GM19023 (cell line): Measurements from ENCODE around the gene NECAP2.

Experiments used
- ATAC-seq: cut with Tn5 transposase; IDR thresholded peaks from one replicate; pipeline ENCODE4 v1.9.1; 2021; ENCODE audit warnings: mild to moderate bottlenecking, moderate library complexity; ENCODE audit not compliant: unreplicated experiment

The NECAP2 gene, protein sequence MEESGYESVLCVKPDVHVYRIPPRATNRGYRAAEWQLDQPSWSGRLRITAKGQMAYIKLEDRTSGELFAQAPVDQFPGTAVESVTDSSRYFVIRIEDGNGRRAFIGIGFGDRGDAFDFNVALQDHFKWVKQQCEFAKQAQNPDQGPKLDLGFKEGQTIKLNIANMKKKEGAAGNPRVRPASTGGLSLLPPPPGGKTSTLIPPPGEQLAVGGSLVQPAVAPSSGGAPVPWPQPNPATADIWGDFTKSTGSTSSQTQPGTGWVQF

DNA sequence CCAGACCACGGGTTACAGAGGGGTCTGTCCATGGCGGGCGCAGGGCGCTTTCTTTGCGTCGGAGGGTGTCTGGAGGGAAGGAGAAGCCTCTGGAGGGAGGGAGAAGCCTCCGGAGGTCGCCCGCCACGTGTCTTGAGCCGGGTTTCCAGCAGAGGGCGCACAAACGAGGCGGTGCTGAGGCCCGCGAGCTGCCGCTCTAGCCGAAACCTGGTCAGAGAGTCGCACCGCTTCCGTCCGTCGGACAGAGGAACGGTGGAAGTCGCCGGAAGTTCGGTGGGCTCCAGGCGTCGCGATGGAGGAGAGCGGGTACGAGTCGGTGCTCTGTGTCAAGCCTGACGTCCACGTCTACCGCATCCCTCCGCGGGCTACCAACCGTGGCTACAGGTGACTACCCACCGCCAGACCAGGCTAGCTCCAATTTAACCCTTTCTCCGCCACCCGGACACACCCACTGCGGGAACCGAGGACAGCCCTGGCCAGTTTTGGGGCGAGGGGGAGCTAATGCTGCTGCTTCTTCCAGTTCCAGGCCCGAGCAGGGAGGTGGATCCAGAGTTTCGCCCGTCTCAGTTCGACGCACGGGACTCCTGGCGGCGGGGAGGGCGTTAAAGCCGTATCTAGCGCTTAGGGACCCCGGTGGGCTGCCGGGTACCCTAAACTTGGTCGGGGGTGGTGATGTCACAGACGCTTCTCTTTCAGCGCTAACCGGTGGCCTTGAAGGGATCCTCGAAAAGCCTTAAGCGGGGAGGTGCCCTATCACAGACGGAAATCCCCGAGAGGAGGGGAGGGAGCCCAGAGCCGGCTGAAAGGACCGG, at the start of gene NECAP2:
NECAP2 (plus strand) TSS at position 255 of the 812 bp plus-strand sequence; CDS start at position 293, 38 bp downstream.
- peak; percentile 81 for ATAC-seq

DNA sequence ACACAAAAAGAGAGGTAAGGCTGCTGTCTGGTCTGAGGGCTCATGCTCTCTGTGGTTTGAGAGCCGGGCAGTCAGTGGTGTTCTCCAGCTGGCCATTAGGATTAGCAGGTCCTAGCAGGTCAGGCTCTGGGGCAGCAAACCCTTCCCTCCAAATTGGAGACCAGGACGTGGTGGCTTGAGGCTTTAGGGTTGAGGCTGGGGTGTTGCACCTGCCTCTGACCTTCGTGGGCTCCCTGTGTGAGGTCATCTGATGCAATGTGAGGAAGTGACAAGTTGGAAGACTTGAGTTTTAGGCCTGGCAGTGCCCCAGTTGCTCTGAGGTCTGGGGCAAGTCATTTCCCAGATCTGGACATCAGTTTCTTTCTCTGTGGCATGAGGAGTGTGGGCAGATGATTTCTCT, 49.1 kb upstream of the NECAP2 start:
- no peak for ATAC-seq

DNA sequence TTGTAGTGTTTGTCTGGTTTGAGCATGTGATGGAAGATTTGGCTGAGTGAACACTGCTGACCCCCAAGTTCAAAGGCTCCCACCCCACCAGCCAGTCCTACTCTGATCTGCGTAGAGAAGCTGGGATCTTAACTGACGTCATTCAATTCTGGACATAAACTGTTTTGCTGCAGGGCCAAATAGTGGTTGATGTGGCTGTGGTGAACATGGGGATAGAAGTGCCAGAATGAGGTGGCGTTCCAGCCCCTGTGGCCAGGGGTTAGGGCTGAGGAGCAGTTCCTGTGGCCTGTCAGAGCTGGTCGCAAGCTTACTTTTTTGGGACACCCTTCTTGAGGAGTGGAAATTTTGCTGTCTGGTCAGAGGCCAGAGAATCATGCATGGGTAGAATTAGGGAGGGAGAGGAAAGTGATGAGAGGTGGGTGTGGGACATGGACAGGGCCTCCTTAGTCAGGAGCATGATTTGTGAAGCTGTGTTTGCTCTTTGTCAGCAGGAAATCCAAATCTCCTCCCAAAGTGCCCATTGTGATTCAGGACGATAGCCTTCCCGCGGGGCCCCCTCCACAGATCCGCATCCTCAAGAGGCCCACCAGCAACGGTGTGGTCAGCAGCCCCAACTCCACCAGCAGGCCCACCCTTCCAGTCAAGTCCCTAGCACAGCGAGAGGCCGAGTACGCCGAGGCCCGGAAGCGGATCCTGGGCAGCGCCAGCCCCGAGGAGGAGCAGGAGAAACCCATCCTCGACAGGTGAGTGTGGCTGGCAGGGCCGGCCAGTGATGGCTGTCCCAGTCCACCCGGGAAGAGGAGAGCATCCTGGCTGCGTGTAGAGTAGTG, 47.6 kb upstream of the NECAP2 start:
- no peak for ATAC-seq

DNA sequence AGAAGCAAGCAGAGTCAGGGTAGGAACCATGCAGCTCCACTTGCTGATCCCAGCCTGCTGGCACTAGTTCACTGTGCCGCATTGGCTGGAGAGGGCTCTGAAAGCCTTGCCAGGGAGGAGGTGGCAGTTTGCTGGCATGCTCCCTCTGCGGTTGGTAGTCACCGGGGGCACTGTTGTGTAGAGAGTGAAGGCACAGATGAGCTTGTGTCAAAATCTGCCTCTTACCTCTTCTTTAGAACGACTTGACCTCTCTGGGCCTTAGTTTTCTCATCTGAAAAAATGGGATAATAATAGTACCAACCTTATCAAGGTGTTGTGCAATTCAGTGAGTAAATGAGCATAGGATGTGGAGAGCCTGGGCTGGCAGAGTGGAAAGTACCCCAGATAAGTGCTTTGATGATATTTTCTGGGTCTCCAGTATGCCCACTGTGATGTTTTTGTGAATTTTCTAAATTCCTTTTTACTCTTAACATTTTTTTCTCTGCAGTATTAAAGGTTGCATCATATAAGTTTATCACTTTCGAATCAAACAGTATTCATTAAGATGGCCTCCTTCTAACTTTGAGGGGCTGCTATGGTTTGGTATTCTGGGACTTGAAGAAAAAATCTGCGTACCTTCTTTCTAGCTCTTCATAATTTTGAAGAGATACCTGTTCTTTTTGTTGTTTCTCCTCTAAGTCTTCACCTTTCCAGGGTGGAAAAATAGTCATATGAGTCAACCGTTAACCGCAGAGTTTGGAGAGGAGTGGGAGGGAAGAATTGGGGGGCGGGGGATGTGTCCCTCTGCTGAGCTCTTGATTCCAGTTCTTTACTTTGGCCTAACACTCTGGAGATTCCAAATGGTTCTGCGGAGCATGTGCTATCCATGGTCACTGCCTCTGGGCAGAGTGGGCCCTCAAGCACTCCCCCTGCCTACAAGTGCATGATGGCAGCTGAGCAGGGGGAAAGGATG, 46.7 kb upstream of the NECAP2 start:
- ATAC-seq = no peak

DNA sequence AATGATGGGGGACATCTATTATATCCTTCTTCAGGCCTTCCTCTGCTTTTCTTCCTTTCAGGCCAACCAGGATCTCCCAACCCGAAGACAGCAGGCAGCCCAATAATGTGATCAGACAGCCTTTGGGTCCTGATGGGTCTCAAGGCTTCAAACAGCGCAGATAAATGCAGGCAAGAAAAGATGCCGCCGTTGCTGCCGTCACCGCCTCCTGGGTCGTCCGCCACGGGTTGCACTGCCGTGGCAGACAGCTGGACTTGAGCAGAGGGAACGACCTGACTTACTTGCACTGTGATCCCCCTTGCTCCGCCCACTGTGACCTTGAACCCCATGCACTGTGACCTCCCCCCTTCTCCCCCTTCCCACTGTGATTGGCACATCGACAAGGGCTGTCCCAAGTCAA, 45.5 kb upstream of the NECAP2 start:
- ATAC-seq = no peak

DNA sequence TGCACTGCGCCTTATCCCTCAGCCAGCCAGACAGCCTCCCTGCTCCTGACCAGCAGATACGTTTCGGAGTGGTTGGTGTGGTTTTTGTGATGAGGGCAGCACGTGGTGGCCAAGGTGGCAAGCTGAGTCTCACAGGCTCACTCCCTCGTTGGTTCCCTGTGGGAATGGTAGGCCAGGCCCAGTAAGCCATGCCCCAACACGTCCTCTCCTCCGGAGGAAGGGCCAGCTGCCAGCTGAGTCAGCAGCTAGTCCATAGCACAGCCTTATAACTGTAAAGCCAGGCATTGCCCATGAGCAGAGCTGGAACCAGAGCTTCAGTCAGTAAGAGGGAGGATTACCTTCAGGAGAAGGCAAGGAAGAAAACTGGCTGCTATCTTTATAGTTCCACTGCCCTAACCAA, 43.9 kb upstream of the NECAP2 start:
- ATAC-seq = no peak

DNA sequence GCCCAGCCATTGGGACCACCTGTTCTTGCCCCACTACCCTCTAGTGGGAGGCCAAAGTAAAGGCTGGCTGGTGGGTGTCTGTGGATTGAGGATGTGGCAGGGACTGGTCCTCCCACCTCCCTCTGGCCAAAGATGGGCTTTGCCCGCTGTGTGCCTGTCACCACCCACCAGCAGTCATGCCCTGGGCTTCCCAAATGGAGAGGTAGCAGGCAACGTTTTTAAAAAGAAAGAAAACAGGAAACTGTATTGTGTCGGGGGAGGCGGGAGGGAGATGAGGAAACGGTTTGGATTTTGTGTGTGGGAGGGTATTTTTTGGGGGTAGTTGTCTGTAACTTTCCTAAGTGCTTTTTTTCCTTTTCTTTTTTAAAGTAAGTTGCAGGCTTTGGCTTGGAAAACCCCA, 43.4 kb upstream of the NECAP2 start:
- no peak for ATAC-seq

DNA sequence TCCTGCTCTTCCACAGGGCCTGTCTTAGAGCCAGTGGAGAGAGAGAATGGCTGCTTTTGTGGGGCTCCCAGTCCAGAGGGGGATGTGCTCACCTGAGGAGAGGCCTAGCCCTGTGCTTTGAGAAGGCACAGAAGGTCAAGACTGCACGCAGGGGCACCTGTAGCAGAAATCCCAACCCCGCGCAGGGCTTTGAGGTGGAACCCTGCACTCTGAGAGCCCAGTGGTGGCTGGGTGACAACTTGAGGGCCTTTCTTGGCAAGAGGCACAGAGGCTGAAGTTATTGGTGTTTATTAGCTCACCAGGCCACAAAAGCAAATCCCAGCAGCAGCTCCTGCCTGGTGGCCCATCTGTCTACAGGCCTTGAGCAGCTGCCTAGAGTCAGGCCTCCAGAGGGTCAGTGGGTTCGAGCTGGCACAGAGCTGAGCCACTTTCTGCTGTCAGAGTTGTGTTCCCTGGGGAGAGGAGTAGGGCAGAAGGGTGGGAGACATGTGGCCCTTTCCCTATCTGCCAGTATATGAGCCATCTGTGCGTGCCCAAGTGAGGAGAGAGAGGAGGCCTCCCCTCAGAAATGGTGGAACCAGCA, 42.1 kb upstream of the NECAP2 start:
- ATAC-seq = no peak

DNA sequence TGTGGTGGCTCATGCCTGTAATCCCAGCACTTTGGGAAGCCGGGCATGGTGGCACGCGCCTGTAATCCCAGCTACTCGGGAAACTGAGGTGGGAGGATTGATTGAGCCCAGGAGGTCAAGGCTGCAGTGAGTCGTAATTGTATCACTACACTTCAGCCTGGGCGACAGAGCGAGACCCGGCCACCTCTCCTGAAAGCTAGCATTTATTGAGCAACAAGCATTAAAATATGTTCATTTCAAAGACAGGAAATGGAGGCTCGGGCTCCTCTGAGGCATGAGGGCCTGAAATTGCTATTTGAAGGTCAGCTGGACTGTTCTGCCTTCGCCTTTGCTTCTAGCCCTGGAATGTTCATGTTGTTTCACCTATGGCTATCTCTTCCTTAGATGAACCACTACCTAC, 37.8 kb upstream of the NECAP2 start:
- no peak for ATAC-seq

DNA sequence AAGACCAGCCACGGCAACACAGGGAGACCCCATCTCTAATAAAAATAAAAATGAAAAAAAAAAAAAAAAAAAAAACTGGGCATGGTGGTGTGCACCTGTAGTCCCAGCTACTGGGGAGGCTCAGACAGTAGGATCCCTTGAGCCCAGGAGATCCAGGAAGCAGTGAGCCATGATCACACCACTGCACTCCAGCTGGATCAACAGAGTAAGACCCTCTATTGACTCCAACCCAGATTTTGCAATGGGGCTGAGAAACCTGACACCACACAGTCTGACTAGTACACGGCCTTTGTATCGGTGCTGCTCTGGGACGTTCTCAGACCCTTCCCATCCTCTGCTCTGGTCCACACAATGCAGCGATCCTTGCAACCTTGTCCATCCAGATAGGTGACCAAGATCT, 35.1 kb upstream of the NECAP2 start:
- ATAC-seq = no peak

DNA sequence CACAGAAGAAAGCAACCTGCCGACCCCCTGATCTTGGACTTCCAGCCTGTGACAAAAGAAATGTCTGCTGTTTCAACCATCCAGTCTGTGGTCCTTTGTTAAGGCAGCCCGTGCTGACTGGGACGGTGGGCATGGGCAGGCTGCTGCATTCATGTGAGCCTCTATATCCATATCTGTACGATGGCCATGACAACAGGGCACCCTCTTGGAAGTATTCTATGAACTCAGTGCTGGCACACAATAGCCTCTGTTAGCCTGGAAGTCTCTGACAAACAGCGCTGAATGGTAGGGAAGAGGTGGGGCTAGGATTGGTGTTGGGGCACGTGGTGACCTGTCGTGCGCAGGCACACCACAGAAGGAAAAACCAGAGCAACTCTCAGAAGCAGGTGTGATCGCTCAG, 33.7 kb upstream of the NECAP2 start:
- ATAC-seq = no peak

DNA sequence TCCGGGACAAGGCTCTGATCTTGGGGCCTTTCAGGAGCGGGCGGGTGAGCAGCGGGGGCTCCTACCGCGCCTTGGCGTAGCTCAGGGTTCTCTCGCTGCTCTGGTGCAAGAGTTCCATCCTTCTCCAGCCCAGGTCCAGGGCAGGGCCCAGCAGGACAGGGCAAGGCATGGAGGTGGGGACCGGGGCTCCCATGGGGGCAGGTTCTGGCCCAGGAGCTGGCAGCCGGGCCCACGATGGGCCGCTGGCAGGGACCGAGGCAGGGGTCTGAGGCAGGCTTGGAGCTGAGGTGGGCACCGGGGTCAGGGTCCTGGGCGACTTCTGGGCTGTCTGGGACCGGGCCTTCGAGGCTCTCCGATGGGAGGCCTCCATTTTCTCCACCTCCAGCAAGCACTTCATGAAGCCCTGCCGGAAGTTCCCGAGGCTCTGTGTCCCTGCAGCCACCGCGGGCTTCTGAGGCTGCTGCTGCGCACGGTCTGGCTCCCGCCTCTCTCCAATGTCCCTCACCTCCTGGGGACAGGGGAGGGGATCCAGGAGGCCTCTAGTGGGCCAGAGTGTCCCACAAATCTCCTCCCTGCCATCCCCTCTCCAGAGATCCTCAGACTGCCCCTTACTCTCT, 30.9 kb upstream of the NECAP2 start:
- no peak for ATAC-seq

DNA sequence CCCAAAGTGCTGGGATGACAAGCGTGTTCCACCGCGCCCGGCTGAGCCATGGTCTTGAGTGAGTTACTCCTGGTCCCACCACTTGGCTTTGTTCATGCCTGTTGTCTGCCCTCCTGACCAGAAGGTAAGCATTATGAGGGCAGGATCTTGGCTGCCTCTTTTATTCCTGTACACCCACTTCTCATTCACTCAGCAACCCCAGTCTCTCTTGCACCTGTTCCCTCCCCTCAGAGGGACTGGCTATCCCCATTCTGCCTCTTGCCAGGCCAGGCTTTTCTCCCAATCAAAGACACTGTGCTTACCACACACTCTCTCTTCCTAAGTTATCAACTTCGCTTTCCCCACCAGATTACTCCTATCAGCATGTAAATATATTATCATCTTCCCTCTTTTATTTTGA, 29.7 kb upstream of the NECAP2 start:
- no peak for ATAC-seq

DNA sequence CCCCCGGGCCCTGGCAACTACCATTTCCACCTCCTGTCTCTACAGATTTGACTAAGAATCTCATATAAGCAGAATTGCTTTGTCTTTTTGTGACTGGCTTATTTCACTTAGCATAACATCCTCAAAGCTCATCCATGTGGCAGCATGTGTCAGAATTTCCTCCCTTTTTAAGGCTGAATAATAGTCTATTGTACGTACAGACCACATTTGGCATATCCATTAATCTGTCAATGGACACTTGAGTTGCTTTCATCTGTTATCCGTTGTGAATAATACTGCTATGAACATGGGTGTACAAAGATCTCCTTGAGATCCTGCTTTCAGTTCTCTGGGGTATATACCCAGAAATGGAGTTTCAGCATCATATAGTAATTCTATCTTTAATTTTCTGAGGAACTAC, 27.3 kb upstream of the NECAP2 start:
- no peak for ATAC-seq

DNA sequence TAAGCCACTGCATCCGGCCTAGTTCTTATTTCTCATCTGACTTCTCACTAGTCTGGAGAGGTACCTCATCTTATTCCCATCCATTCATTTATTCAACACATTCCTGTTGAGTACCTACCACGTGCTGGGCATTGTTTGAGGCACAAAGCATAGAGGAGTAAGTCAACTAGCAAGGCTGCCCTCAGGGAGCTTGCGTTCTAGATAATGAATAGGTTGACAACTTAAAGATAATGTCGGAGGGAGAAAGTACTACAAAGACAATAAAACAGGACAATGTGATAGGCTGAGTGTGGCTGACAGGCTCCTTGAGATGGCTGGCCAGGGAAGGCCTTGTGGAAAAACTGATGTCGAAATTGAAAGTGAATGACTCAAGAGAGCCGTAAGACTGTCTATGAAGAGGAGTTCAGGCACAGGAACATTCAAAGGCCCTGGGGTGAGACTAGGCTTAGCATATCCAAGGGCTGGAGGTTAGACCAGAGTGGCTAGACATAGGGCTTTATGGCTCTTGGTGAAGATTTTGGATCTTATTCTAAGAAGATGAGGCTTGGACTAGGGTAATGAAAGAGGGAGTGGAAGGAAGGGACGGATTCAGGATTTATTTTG, 21.6 kb upstream of the NECAP2 start:
- ATAC-seq = no peak

DNA sequence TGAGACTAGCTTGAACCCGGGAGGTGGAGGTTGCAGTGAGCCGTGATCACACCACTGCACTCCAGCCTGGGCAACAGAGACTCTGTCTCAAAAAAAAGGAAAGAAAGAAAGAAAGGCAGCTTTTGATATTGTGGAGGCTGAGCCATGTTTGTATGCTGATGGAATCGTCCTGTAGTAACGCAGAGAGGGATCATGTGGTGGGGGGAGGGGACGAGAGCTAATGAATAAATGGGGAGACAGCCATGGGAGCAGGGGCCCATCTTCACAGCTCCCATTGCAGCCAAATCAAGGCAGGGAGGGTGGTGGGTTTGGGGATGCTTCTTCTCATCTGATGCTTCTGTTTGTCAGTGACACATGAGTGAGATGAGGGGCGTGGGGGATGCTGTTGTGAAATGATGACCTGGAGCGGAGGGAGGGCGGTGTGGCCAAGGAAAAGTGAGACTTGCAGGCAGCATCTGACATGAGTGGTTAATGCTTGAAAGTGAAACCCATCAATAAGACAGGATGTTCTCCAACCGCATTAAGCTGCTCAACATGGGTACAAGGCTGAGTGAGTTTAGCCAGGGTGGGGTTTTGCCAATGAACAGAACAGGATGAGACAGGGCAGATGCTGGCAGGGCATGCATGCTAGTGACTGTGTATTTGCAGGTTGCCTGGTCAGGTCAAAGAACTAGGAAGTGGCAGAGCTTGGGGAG, 20.0 kb upstream of the NECAP2 start:
- ATAC-seq = peak; percentile 84

DNA sequence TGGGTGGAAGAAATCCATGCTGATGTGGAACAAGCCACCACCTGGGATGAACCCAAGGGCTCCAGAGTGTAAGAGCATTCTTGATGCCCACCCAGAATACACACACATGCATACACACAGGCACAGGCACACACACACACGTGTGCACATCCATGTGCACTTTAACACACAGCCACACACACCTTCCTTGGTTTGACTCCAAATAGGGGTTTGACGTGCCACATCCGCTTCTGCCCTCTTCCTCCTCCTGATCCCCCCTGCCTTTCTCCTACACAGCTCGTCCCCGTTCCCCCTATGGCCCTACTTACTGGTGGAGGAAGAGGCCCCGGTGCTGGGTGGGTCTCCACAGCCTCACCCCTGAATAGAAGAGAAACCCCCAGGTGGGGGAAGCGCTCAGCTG, 19.3 kb upstream of the NECAP2 start:
- ATAC-seq = no peak

DNA sequence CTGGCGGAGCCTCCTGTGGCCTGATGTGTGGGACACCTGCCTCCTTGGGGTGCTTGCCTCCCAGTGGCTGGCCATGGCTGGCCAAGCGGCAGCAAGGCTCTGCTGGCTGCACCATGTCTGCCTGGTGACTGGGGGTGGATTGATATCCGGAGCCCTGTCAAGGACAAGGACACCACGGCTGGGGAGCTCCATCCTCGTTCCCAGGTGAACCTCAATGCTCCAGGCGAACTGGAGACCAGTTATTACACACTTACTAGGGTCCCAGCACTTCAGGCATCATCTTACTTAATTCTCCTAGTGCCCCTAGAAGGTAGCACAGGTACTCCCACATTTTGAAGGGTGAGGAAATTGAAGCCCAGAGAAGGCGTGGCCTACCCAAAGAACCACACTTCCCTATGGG, 18.5 kb upstream of the NECAP2 start:
- ATAC-seq = no peak
